Amniotic stem cell (primary cell): ENCODE results near the gene MYLK2.

Source experiments
- DNase-seq: peaks from one replicate; lab custom pipeline; 2025; lab: John Stamatoyannopoulos, UW

The MYLK2 gene

GRCh38 chr20:31853481-31853880, 34.3 kb downstream of the MYLK2 start:
- no peak for DNase-seq

GRCh38 chr20:31856516-31856915, 37.4 kb downstream of the MYLK2 start:
- no peak for DNase-seq

DNA sequence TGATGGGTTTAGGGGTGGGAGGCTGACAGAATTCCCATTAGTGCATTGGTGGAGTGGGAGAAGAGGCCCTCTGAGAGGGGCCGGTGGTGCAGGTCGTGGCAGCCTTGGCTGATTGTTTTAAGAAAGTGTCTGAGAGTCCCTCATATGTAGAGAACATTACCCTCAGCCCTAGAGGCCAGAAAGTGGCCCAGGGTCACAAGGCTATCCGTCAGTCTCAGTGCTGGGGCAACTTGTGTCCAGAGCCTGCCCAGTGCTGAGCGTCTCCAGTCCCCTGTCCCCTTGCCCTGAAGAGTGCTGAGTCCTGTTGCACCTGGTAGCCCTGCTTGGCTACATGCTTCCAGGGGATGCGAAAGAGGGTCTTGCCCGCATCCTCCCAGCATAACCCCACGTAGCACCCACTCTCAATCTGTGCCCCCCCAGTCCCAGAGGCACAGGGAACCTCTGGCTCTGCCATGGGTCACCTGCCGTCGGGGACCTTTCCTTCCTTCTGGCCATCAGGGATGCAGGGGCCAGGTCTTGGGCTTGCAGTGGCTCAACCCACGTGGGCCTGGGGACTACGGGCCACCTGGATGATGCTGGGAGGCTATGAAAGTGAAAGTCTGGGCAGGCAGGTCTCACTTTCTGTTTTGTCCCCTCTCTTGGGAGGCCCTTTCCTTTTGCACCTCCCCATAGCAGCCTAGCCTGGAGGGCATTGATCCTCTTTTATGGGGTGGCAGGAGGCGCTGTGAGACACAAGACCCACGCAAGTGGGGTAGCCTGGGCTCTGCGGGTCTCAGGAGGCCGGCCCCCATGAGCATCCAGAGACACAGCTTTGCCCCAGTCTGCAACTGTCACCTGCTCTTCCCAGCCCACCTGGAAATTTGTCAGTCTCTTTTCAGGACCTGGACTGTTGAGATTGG, 39.0 kb downstream of the MYLK2 start:
- DNase-seq, result no peak

DNA sequence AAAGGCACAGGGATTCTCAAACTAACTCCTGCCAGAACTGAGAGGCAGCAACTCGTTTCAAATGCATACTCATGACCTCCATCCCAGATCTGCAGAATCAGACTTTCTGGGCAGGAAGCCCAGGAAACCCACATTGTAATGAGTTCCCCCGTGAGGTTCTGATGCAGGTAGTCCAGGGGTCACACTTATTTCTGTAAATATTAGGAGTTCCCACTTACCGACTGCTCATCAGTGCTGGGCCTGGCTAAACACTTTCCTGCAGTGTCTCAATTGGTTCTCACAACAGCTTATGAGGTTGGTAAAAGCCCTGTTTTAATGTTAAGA, 39.6 kb downstream of the MYLK2 start:
- DNase-seq, result no peak

DNA sequence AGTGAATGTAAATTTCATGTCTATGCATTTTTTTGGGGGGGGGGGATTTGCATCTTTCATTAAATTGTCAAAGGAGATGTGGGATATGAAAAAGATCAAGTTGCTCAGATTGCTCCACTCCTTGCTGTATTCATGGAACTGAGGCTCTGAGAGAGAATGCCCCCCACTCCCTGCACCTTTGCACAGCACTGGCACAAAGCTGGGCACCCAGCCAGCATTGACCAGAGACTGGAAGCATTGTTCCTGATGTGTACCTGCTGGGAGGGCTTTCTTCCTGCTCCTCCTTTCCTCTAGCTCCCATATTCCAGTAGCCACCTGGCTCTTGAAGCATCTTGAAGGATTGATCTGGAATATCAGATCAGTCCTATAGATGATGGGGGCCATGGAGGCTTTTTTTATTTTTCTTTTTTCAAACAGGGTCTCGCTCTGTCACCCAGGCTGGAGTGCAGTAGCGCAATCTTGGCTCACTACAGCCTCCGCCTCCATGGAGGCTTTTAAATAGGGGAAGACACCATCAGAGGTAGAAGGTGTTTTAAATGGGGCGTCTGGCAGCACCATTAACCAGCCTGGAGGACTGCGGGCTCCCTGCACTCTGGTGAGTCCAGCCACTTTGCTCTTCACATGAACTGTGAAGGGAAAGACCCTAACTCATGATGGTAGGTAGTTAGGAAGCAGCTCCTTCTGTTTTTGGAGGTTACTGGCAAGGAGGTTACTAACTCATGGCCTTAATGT, 40.3 kb downstream of the MYLK2 start:
- no peak for DNase-seq

DNA sequence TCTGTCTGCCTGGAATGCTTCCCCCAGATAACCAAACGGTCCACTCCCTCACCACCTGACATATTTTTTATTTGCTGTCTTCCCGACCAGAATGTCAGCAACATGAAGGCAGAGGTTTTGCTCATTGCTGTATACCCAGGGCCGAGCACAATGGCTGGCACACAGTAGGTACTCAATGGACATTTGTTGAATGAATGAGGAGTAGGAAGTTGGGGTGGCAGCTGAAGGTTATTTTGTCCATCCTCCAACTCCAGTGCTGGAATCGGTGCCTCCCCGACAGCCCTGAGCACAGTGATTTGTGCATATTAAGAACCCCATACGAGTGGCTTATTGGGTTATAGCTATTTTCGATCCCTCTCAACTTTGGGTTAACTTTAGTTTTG, 40.8 kb downstream of the MYLK2 start:
- DNase-seq, result no peak

DNA sequence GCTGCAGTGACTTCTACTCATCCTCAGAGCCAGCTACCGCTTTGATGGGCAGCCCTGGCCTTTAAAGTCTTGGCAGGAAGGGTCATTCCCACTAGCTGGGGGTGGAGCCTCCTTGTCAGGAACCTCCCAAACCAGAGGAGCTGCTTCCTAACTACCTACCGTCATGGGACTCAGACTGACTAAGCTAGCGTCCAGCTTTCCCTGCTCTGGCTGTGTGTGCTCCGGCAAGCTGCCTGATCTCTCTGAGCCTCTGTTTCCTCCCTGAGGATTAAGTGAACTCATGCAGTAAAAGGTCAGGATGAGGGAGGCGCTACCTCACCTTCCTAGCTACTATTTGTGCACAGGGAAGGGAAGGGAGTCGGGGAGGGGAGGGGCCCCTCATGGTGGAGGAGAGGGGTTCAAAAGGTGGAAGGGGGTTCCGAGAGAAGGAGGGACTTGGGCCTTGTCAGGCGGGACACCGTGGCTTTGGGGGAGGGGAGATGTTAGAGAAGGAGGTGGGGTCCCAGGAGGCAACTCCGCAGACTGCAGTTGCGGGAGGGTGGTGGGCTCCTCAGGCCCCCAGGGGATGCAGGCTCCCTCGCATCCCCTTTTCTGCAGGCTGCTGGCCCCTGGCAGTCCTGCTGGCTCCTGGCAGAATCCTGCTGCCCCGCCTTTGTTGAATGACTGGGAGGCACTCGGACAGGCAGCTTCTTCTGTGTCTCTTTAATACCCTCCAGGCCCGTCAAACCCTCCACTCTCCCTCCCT, 41.4 kb downstream of the MYLK2 start:
- no peak for DNase-seq

DNA sequence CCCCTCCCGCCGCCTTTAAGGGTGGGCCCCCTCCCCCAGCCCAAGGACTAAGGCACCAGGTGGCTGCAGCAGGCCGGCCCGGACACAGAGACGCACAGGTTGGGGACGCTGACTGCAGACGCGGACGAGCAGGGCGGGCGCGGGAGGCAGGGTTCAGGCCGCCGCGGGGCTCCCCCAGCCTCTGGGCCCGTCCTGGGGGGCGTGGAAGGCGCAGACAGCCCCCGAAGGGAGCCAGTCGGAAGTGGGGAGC, 41.9 kb downstream of the MYLK2 start:
- DNase-seq, result no peak

DNA sequence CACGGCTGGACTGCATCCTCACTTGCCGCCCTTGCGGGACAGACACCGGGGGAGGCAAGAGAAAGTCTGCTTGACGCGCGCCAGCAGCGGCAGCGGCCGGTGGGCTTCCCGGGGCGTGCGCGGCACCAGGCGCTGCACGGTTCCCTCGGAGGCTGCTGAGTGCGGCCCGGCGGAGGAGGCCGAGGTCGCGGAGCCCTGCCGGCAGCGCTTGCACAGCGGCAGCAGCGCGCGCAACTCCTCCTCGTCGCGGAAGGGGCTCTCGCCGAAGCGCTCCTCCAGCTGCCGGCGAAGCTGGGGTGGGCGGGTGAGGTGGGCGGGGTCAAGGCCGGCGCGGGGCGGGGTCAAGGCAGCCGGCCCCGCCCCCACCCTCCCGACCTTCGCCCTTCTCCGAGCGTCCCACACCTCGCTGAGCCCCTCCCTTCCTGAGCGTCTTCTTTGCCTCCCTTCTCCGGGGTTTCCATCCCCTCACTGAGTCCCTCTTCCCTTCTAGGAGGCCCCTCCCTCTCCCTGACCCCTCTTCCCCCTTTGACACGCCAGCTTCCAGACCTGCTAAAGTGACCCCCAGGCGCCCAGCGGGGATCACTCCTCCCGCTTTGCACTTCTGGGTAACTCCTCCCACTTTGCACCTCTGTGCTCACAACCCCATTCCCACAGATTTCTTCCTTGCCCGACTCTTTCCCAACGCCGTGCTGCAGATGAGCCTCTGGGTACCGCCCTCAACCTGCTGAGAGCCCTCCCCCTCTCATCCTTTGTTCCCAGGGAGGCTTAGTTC, 42.4 kb downstream of the MYLK2 start:
- DNase-seq, result no peak

GRCh38 chr20:31862157-31862470, 43.0 kb downstream of the MYLK2 start:
- DNase-seq, result no peak

DNA sequence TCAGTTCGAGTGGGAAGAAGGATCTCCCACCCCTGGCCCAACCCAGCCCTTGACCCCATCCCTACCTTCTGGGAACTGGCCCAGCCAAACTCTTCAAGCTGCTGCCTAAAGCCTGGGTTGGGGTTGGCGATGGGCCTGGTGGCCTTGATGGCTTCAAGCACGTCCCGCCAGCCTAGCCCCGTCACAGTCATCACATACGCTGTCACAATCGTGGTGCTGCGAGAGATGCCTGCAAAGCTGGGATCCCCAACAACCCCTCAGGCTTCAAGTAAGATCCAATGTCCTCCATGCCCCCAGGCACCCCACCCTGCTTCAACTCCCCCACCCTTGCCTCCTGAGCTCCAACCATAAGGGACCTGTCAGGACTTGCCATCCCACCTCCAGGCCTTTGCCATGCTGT, 43.4 kb downstream of the MYLK2 start:
- DNase-seq, result no peak

DNA sequence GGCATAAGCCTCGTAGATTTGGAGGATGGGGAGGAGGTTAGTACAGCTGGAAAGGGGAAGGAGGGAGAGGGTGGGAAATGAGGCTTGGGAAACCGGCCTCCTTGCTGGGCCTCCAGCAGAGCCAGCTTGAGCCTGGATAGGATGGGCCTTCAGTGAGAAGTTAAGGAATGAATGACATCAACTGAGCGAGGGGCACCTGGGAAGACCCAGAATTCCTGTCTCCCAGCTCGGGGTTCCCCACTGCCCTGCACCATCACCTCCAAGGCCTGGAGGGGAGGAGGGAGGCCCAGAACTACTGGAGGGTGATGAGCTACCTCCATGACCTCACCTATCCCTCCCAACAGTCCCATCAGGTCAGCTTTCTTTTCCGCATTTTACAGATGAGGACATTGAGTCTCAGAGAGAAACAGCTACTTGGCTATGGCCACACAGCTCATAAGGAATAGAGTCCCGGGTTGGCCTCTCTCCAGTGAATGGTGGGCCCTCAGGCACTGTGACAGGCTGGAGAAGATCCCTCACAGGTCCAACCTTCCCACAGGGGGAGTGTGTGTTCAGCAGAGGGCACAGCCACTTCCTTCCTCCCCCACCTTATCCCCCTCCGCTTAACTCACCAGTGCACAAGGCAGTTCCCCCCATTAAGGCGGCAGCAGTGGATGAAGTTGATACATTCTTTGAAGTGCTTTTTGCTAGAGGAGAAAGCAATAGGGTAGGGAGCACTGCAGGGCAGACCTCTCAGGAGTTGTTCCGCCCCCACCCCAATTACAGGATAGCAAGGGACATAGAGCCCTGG, 44.3 kb downstream of the MYLK2 start:
- no peak for DNase-seq

DNA sequence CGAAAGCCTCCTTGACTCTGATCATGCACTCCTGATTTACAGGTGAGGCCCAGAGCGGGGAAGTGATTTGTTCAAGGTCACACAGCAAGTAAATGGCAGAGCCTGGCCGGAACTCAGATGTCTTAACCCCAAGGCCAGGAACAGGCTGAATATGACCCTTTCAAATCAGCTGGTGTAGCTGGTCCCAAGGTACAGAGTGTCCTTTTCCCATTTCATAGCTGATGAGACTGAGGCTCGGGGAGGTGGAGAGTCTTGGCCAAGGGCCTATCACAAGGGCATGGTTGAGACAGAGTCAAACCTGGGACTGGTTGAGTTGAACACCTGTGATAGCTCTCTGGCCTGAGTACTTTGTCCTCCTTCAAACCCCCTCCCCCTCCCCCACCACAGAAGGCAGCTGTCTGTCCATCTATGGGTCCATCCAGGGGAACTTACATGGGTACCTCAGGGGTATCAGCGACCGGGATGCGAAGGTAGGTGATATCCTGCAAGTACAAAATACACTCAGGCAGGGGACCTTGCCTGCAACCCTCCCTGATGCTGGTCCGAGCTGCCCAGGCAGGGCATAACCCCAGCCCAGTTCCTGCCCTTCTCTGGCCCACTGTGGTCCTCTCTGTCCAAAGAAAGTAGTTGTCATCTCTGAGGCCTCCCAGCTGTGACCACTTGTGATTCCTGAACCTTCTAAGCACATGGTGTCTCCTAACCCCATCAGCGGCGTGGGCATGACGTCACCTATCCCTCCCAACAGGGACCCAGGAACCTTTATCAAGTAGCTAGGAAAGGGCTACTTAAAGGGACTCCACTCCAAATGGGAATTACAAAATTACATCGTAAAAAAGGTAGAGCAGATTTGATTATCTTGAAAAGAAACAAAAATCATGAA, 45.6 kb downstream of the MYLK2 start:
- DNase-seq, result no peak

GRCh38 chr20:31866221-31866620, 47.1 kb downstream of the MYLK2 start:
- no peak for DNase-seq

- DNase-seq, result no peak
Measured at GRCh38 chr20:31868853-31869672, 49.9 kb downstream of the MYLK2 start.

DNA sequence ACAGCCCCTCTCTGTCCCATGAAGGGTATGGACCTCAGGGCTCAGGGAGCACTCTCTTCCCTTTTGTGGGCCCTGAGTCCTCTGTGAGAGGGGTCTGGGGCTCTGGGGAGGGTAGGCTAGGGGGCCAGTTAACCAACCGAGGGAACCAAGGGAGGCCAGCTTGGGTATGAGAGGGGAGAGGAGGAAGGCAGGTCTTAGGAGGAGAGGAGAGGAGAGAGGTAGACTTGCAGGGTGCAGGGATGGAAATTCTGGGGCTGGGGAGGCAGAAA, 50.5 kb downstream of the MYLK2 start:
- no peak for DNase-seq

- DNase-seq, result no peak
Measured at GRCh38 chr20:31869942-31870725, 51.0 kb downstream of the MYLK2 start, which contains the start of the genes DUSP15 and TTLL9. TSS of gene DUSP15 (minus strand) at chr20:31870527. CDS start at chr20:31870337, 190 bp downstream. TSS of gene TTLL9 (plus strand) at chr20:31870634. CDS start at chr20:31871127, 493 bp downstream.

GRCh38 chr20:31870726-31871617, 51.8 kb downstream of the MYLK2 start:
- DNase-seq, result no peak
